Bronchial epithelial cell (primary cell): Measurements from ENCODE around the gene ZNF362. TPM values are rescaled to one million over a fixed set of nuclear protein-coding genes. Genes with fewer than 3 reads are reported as not detected.

ENCODE experiments used
- DNase-seq: peaks from one replicate; pipeline ENCODE4 v3.0.0-alpha.2; 2010; ENCODE audit warnings: low read depth
- FAIRE-seq: peaks from 2 replicates; lab custom pipeline; 2011; peaks lifted over from hg19 to GRCh38; lab: Jason Lieb, UNC
- H3K27me3 ChIP-seq: 2 replicates; pipeline ENCODE4 v1.5.1; 2011; ENCODE audit warnings: low read length; ENCODE audit not compliant: control insufficient read depth, insufficient read depth
- H3K36me3 ChIP-seq: 2 replicates; pipeline ENCODE4 v1.5.1; 2011; ENCODE audit warnings: low read length; ENCODE audit not compliant: control insufficient read depth, insufficient read depth
- H3K4me3 ChIP-seq: 2 replicates; pipeline ENCODE4 v1.5.1; 2011; ENCODE audit warnings: mild to moderate bottlenecking, low read depth, low read length, control low read depth
- CTCF ChIP-seq: IDR thresholded peaks from 2 replicates; pipeline ENCODE4 v1.5.1; 2011; ENCODE audit warnings: mild to moderate bottlenecking, moderate library complexity, low read length, control low read depth, inconsistent platforms; ENCODE audit not compliant: insufficient read depth, severe bottlenecking
- total RNA-seq: library from RNA; depleted of rRNA; stranded (reverse); fragments of >200 nt; gene quantifications from 2 replicates; pipeline ENCODE4 v1.2.1, GENCODE V29; 2014

Gene ZNF362
- total RNA-seq, 1 donor from 2014 or later: 1.1 TPM

- TF ChIP-seq CTCF: no peak
- no peak for DNase-seq
- Histone ChIP-seq H3K4me3 (no peak overlapping the region), H3K36me3 (peaks cover 18% of the 10 kb centered on the region), H3K27me3 (no peaks in the 10 kb centered on the region)
- no peak for FAIRE-seq
These were observed 81.1 kb downstream of the ZNF362 start for GRCh38 chr1:33337441-33337840.

- FAIRE-seq (no peak), DNase-seq (no peak)
- no peaks in the 10 kb centered on the region for H3K27me3 ChIP-seq
- no peak for TF ChIP-seq CTCF
- peaks cover 15% of the 10 kb centered on the region for H3K36me3 ChIP-seq
- H3K4me3 ChIP-seq: no peak overlapping the region
These were observed 81.8 kb downstream of the ZNF362 start for GRCh38 chr1:33338048-33338439.

GRCh38 chr1:33338440-33339211 lies 82.3 kb downstream of the ZNF362 start:
- Histone ChIP-seq H3K27me3 (no peaks in the 10 kb centered on the region), H3K4me3 (no peak overlapping the region)
- peak; percentile 60 for DNase-seq

GRCh38 chr1:33339413-33339812 lies 83.1 kb downstream of the ZNF362 start:
- peak; percentile 26 for TF ChIP-seq CTCF
- Histone ChIP-seq H3K4me3 (no peak overlapping the region), H3K36me3 (peaks cover 8% of the 10 kb centered on the region), H3K27me3 (no peaks in the 10 kb centered on the region)
- DNase-seq: no peak
- no peak for FAIRE-seq

More at GRCh38 chr1:33338440-33339211, 82.3 kb downstream of the ZNF362 start:
- TF ChIP-seq CTCF: no peak
- FAIRE-seq: no peak
- H3K36me3 ChIP-seq: peaks cover 12% of the 10 kb centered on the region

- FAIRE-seq (no peak), DNase-seq (no peak)
- H3K4me3 ChIP-seq: no peak overlapping the region
- TF ChIP-seq CTCF: no peak
- no peaks in the 10 kb centered on the region for H3K27me3 ChIP-seq
- H3K36me3 ChIP-seq: peaks cover 5% of the 10 kb centered on the region
These were observed 84.9 kb downstream of the ZNF362 start for GRCh38 chr1:33341190-33341589.
